ENCODE results near the gene NFATC3. TPM values are rescaled to one million over a fixed set of nuclear protein-coding genes. Genes with fewer than 3 reads are reported as not detected.

The NFATC3 gene
- total RNA-seq, 2 experiments from 2014 or later: 208 to 209 TPM

GRCh38 chr16:68074850-68075555 is 10.2 kb upstream of the NFATC3 start:
- POLR2A ChIA-PET: interaction anchor here (1.1 to 18.9 kb wide), 8 partner anchors 9 to 241 kb away, joined by 4 to 514 read pairs (median 6); partner anchors contain the start of genes DDX28, DUS2, NFATC3 and PSMB10
- CTCF ChIA-PET: interaction anchor here (1.0 to 5.1 kb wide), 4 partner anchors 9 to 258 kb away, joined by 3 to 65 read pairs (median 26); partner anchors contain the start of gene NFATC3
- Mint-ChIP-seq H3K4me3 (peak overlapping the region; percentile 58), H3K9me3 (no peaks in the 10 kb centered on the region), H3K4me1 (peaks cover 89% of the 10 kb centered on the region), H3K27me3 (no peaks in the 10 kb centered on the region), H3K36me3 (ENCODE audit: low read depth) (peaks cover 77% of the 10 kb centered on the region), H3K27ac (peak overlapping the region; percentile 95)
- DNase-seq: peak; percentile 94

GRCh38 chr16:68075980-68076379 is 9.2 kb upstream of the NFATC3 start:
- Mint-ChIP-seq H3K4me3 (no peak overlapping the region), H3K27me3 (no peaks in the 10 kb centered on the region), H3K27ac (peak overlapping the region; percentile 95), H3K36me3 (ENCODE audit: low read depth) (peaks cover 67% of the 10 kb centered on the region), H3K9me3 (no peaks in the 10 kb centered on the region), H3K4me1 (peaks cover 89% of the 10 kb centered on the region)
- CTCF ChIA-PET: interaction anchor here (5.1 kb wide), 2 partner anchors 8 to 13 kb away, joined by 42 to 65 read pairs; partner anchors contain the start of gene NFATC3
- POLR2A ChIA-PET: interaction anchor here (1.5 to 18.9 kb wide), 4 partner anchors 8 to 139 kb away, joined by 4 to 514 read pairs (median 24); partner anchors contain the start of genes DDX28, DUS2, NFATC3 and PSMB10
- no peak for DNase-seq

- Mint-ChIP-seq H3K4me1 (peaks cover 89% of the 10 kb centered on the region), H3K27ac (peak overlapping the region; percentile 95), H3K36me3 (ENCODE audit: low read depth) (peaks cover 65% of the 10 kb centered on the region), H3K9me3 (no peaks in the 10 kb centered on the region), H3K27me3 (no peaks in the 10 kb centered on the region), H3K4me3 (no peak overlapping the region)
- ChIA-PET CTCF (interaction anchor here (5.1 kb wide), 2 partner anchors 8 to 13 kb away, joined by 42 to 65 read pairs; partner anchors contain the start of gene NFATC3), POLR2A (interaction anchor here (1.5 to 18.9 kb wide), 3 partner anchors 8 to 140 kb away, joined by 4 to 514 read pairs (median 40); partner anchors contain the start of genes NFATC3 and PSMB10)
- DNase-seq: no peak
These were observed 8.6 kb upstream of the NFATC3 start for GRCh38 chr16:68076560-68076959.

- ChIA-PET CTCF (no interaction called here), POLR2A (interaction anchor here (18.9 kb wide), 1 partner anchor 6 kb away, joined by 514 read pairs; the partner anchor contains the start of gene NFATC3)
- no peak for DNase-seq
- no peak overlapping the region for H3K4me3 Mint-ChIP-seq
- H3K27me3 Mint-ChIP-seq: no peaks in the 10 kb centered on the region
- no peaks in the 10 kb centered on the region for H3K9me3 Mint-ChIP-seq
- H3K27ac Mint-ChIP-seq: peak overlapping the region; percentile 95
- peaks cover 89% of the 10 kb centered on the region for H3K4me1 Mint-ChIP-seq
- H3K36me3 Mint-ChIP-seq (ENCODE audit: low read depth): peaks cover 63% of the 10 kb centered on the region
These were observed 7.1 kb upstream of the NFATC3 start for GRCh38 chr16:68077866-68078700.

- ChIA-PET POLR2A (interaction anchor here (1.0 to 11.4 kb wide), 6 partner anchors 9 to 517 kb away, joined by 3 to 514 read pairs (median 6); partner anchors contain the start of genes CTCF, DPEP2, PRMT7 and SLC7A6OS), CTCF (interaction anchor here (1.2 to 2.6 kb wide), 3 partner anchors 9 to 15 kb away, joined by 3 to 18 read pairs (median 16); no protein-coding TSS in a partner anchor)
- Mint-ChIP-seq H3K9me3 (no peaks in the 10 kb centered on the region), H3K36me3 (ENCODE audit: low read depth) (peaks cover 65% of the 10 kb centered on the region), H3K27ac (peak overlapping the region; percentile 95), H3K4me3 (no peak overlapping the region), H3K4me1 (peaks cover 93% of the 10 kb centered on the region), H3K27me3 (no peaks in the 10 kb centered on the region)
- no peak for DNase-seq
These were observed 6.3 kb upstream of the NFATC3 start for GRCh38 chr16:68078701-68079375.

GRCh38 chr16:68079376-68079625 is 5.9 kb upstream of the NFATC3 start:
- peaks cover 93% of the 10 kb centered on the region for H3K4me1 Mint-ChIP-seq
- peak overlapping the region; percentile 49 for H3K4me3 Mint-ChIP-seq
- ChIA-PET CTCF (interaction anchor here (1.2 to 2.6 kb wide), 3 partner anchors 9 to 14 kb away, joined by 3 to 18 read pairs (median 16); no protein-coding TSS in a partner anchor), POLR2A (interaction anchor here (1.0 to 11.4 kb wide), 9 partner anchors 9 to 517 kb away, joined by 3 to 514 read pairs (median 6); partner anchors contain the start of genes CTCF, DPEP2, PRMT7 and PSKH1)
- H3K9me3 Mint-ChIP-seq: no peaks in the 10 kb centered on the region
- H3K27ac Mint-ChIP-seq: peak overlapping the region; percentile 95
- peaks cover 61% of the 10 kb centered on the region for H3K36me3 Mint-ChIP-seq (ENCODE audit: low read depth)
- no peaks in the 10 kb centered on the region for H3K27me3 Mint-ChIP-seq
- DNase-seq: no peak

GRCh38 chr16:68079626-68080344 is 5.4 kb upstream of the NFATC3 start:
- CTCF ChIA-PET: interaction anchor here (0.5 to 2.6 kb wide), 7 partner anchors 10 to 144 kb away, joined by 3 to 18 read pairs (median 4); no protein-coding TSS in a partner anchor
- Mint-ChIP-seq H3K4me3 (peak overlapping the region; percentile 49), H3K36me3 (ENCODE audit: low read depth) (peaks cover 56% of the 10 kb centered on the region), H3K27me3 (no peaks in the 10 kb centered on the region), H3K9me3 (no peaks in the 10 kb centered on the region), H3K4me1 (peaks cover 90% of the 10 kb centered on the region), H3K27ac (peak overlapping the region; percentile 95)
- peak; percentile 87 for DNase-seq
- POLR2A ChIA-PET: interaction anchor here (0.6 to 11.4 kb wide), 10 partner anchors 9 to 524 kb away, joined by 3 to 514 read pairs (median 6); partner anchors contain the start of genes CTCF, DPEP2, PRMT7 and PSKH1

GRCh38 chr16:68081861-68082628 is 3.1 kb upstream of the NFATC3 start:
- Mint-ChIP-seq H3K27me3 (no peaks in the 10 kb centered on the region), H3K27ac (peak overlapping the region; percentile 95), H3K36me3 (ENCODE audit: low read depth) (peaks cover 49% of the 10 kb centered on the region), H3K9me3 (no peaks in the 10 kb centered on the region), H3K4me1 (peaks cover 71% of the 10 kb centered on the region), H3K4me3 (no peak overlapping the region)
- POLR2A ChIA-PET: interaction anchor here (1.5 to 11.4 kb wide), 3 partner anchors 13 to 146 kb away, joined by 4 to 514 read pairs (median 39); partner anchors contain the start of genes DDX28, DUS2 and PSMB10
- DNase-seq: no peak
- CTCF ChIA-PET: interaction anchor here (3.7 to 4.5 kb wide), 2 partner anchors 8 to 17 kb away, joined by 61 to 65 read pairs; no protein-coding TSS in a partner anchor

GRCh38 chr16:68082629-68083238 is 2.4 kb upstream of the NFATC3 start:
- H3K36me3 Mint-ChIP-seq (ENCODE audit: low read depth): peaks cover 49% of the 10 kb centered on the region
- POLR2A ChIA-PET: interaction anchor here (1.5 to 11.4 kb wide), 3 partner anchors 14 to 147 kb away, joined by 4 to 514 read pairs (median 39); partner anchors contain the start of genes DDX28, DUS2 and PSMB10

GRCh38 chr16:68083239-68083781 is 1.9 kb upstream of the NFATC3 start:
- CTCF ChIA-PET: interaction anchor here (0.7 to 4.5 kb wide), 6 partner anchors 9 to 1331 kb away, joined by 3 to 65 read pairs (median 18); partner anchors contain the start of gene DPEP2
- H3K9me3 Mint-ChIP-seq: no peaks in the 10 kb centered on the region
- no peak overlapping the region for H3K4me3 Mint-ChIP-seq
- H3K27me3 Mint-ChIP-seq: no peaks in the 10 kb centered on the region
- peaks cover 46% of the 10 kb centered on the region for H3K36me3 Mint-ChIP-seq (ENCODE audit: low read depth)
- POLR2A ChIA-PET: interaction anchor here (3.5 to 11.4 kb wide), 3 partner anchors 15 to 147 kb away, joined by 27 to 514 read pairs (median 39); partner anchors contain the start of genes DDX28, DUS2 and PSMB10
- H3K4me1 Mint-ChIP-seq: peaks cover 65% of the 10 kb centered on the region
- no peak for DNase-seq
- H3K27ac Mint-ChIP-seq: peak overlapping the region; percentile 95

More at GRCh38 chr16:68082629-68083238, 2.4 kb upstream of the NFATC3 start:
- CTCF ChIA-PET: interaction anchor here (3.7 to 4.5 kb wide), 2 partner anchors 9 to 18 kb away, joined by 61 to 65 read pairs; no protein-coding TSS in a partner anchor
- no peak for DNase-seq
- Mint-ChIP-seq H3K4me1 (peaks cover 68% of the 10 kb centered on the region), H3K9me3 (no peaks in the 10 kb centered on the region), H3K27ac (peak overlapping the region; percentile 95), H3K27me3 (no peaks in the 10 kb centered on the region), H3K4me3 (no peak overlapping the region)
